GM20431 (cell line): Measurements from ENCODE around the gene HNRNPA3.

ENCODE experiments used
- in situ Hi-C: fragments of 300-500 bp; cut with MseI, MboI; formaldehyde crosslinking; loops from one replicate; pipeline ENCODE4 v1.15.0; 2020; ENCODE audit warnings: low sequenced_read_pairs; ENCODE audit not compliant: unreplicated experiment

The HNRNPA3 gene

GRCh38 chr2:177251165-177251542 lies 38.6 kb downstream of the HNRNPA3 start:
- in situ Hi-C loops: no loop called here

- in situ Hi-C loops: no loop called here
Measured at GRCh38 chr2:177252808-177253531, 40.4 kb downstream of the HNRNPA3 start.

DNA sequence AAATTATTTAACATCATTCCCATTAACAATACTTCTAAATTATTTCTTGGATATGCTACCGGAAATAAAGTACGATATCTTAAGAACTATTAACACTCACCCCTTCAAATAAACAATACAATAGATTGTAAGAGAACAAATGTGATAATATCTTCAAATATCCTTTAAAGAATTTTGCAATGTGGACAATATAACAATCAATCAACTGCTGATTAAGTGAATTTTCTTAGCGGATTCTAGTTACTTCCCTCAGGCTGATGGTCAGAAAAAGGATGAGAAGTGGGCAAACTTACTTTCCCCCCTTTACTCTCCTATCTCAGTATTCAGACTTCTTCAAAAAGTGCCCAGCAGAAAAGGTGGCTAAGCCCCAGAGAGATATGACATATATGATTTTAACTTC lies 41.1 kb downstream of the HNRNPA3 start:
- in situ Hi-C loops: no loop called here

GRCh38 chr2:177254433-177255226 lies 42.0 kb downstream of the HNRNPA3 start:
- in situ Hi-C loops: no loop called here

GRCh38 chr2:177255227-177255601 lies 42.6 kb downstream of the HNRNPA3 start:
- in situ Hi-C loops: no loop called here

DNA sequence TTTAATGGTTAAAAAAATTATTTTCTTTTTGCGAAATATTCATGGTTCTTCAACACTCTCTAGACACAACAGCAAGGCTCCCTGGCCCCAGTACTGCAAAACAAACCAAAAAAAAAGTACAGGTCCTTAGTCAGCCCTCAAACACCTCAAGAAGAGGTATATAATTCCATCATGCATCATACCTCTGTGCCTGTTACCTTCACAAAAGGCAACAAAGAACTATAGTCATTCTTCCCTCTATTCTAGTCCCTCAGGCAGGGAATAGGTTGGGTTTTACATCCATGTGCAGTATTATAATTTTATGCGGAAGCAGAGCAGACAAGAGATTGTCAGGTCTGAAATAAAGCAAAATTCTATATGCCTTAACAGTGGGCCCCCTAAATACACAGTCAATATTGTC lies 43.4 kb downstream of the HNRNPA3 start:
- in situ Hi-C loops: no loop called here

GRCh38 chr2:177256695-177257094 lies 44.1 kb downstream of the HNRNPA3 start:
- in situ Hi-C loops: no loop called here

- in situ Hi-C loops: no loop called here
Measured at GRCh38 chr2:177257471-177257870, 44.9 kb downstream of the HNRNPA3 start.

GRCh38 chr2:177258059-177258458 lies 45.5 kb downstream of the HNRNPA3 start:
- in situ Hi-C loops: no loop called here

DNA sequence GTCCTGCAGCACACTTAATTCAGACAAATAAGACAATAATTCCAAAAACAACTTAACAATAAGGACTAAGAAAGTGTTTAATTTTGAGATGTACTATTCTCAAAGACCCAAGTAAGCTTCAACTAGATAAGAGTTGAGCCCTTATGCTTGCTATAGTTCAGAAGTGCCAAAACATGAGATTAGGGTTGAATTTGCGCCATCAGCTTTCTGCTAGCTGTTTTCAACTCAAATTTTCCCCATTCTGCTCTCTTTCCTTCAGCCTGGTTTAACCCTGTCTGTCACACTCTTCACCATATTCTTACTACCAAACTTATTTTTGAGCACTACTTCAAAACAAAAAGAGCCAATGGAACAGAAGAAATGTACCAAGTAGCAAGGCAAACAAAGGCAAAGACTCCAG lies 47.8 kb downstream of the HNRNPA3 start:
- in situ Hi-C loops: no loop called here

DNA sequence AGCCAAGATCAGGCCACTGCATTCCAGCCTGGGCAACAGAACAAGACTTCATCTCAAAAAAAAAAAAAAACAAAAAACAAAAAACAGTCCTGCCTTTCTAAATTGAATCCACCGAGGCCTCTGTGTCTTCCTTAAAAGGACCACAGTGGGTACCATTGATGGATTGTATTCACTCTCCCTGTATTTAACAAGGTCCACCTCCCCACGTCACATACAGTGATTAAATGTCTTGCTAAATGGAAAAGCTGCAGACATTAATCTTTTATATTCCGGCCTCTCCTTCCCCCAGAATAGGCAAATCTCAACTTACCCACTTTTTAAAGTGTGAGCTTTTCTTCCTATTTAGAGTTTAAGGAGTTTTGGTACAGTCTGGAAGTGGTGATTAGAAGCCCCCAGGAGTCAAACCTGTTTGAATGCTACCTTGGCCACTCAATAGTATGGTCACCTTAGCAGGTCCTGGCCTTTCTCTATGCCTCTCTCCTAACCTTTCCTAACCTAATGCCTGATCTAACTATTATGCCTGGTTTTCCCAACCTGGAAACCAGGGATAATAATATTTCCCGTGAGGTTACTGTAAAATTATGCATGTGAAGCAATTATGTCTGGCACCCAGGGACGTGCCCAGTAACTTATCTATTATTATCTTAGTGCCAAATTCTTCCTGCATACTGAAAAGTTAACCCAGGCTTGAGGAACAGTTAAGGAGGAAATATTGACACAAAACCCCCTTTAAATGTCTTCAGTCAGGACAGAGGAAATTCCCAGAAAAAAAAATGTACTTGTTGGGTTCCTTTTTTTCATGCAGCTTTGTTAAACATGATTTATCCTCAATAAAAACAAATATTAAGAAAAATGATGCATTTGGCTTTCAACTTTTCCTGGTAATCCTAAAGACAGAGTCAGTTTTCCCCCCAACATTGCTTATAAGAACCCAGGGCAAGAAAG lies 48.8 kb downstream of the HNRNPA3 start:
- in situ Hi-C loops: no loop called here

- in situ Hi-C loops: no loop called here
Measured at GRCh38 chr2:177262092-177262491, 49.5 kb downstream of the HNRNPA3 start.

DNA sequence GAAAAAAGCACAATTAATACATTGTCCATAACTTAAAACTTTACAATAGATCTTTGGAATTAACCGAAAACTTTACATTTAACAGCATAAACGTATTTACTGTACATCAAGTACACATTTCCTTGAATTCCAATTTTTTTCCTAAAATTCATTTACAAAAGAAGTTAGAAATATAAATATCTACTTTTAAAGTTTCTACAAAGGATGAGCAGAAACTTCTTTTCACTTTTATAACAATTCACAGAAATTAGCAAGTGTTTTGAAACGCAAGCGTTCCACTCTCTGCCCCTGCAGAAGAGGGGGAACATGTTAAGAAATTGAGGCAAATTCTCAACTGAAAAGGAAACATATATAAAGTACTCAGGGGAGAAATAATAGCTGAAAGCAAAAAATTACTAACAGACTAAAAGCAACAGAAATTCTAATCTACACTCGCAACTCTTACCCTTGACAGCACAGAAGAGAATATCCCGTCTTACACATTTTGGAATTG lies 50.4 kb downstream of the HNRNPA3 start:
- in situ Hi-C loops: no loop called here

- in situ Hi-C loops: no loop called here
Measured at GRCh38 chr2:177263451-177264208, 51.0 kb downstream of the HNRNPA3 start.

DNA sequence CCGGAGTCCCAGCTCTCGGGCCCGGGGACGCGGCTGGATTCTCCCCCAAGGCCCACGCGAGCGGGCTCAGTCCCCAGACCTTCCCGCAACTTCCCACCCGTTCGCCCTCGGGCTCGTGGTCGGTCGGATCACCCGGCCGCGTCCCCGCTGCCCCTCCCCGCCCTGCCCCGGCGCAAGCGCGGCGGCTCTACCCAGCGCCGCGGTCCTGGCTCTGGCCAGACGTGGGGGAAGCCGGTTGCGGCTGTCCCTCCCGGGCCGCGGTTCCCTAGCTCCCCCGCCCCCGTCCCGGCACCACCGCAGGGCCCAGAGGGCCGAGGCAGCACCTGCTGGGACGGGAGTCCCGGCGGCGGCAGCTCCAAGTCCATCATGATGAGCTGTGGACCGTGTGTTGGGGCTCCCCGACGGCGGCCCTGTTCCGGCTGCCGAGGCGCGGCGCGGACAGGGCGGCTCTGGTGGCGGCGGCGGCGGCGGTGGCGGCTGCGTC lies 51.7 kb downstream of the HNRNPA3 start:
- in situ Hi-C loops: no loop called here

GRCh38 chr2:177264693-177265587 lies 52.3 kb downstream of the HNRNPA3 start, which contains the start of gene NFE2L2:
NFE2L2 (minus strand) TSS chr2:177264727; CDS start chr2:177264576, 151 bp downstream.
- in situ Hi-C loops: no loop called here

- in situ Hi-C loops: no loop called here
Measured at GRCh38 chr2:177265824-177266817, 53.5 kb downstream of the HNRNPA3 start.
